Transverse colon (tissue), 4 donors: ENCODE measurements around the gene GPN2. TPM values are rescaled to one million over a fixed set of nuclear protein-coding genes. Genes with fewer than 3 reads are reported as not detected.
A peak's percentile ranks its signal among the peaks of the same experiment; 100 is the strongest.

Source experiments
- DNase-seq: peaks from one replicate; pipeline ENCODE4 v3.0.0-alpha.2; 2019
- H3K27ac ChIP-seq, 4 donors: fragments of 200-600 bp; sonication (generic); 2 replicates each; pipeline ENCODE4 v1.5.1; 2016 to 2018; ENCODE audit warnings: inconsistent platforms in 4 of 4
- H3K27me3 ChIP-seq: fragments of 200-600 bp; sonication (generic); 2 replicates; pipeline ENCODE4 v1.5.1; 2017; ENCODE audit warnings: inconsistent platforms
- H3K36me3 ChIP-seq, 4 donors: fragments of 200-600 bp; sonication (generic); 2 replicates each; pipeline ENCODE4 v1.5.1; 2017 to 2019; ENCODE audit warnings: inconsistent platforms in 4 of 4
- H3K4me1 ChIP-seq, 4 donors: fragments of 200-600 bp; sonication (generic); 2 replicates each; pipeline ENCODE4 v1.5.1; 2017 to 2020; ENCODE audit warnings: inconsistent platforms in 4 of 4
- H3K4me3 ChIP-seq, 4 donors: fragments of 200-600 bp; sonication (generic); 1 replicate in 1 of 4; 2 replicates in 3 of 4; pipeline versions ENCODE4 v1.5.1 to v1.6.1; 2017 to 2019; ENCODE audit warnings: inconsistent platforms in 4 of 4
- H3K9me3 ChIP-seq, 2 donors: fragments of 200-600 bp; sonication (generic); 2 replicates each; pipeline ENCODE4 v1.5.1; 2017 to 2019; ENCODE audit warnings: inconsistent platforms in 2 of 2
- EP300 ChIP-seq: sonication (generic); formaldehyde crosslinking; IDR thresholded peaks from one replicate; pipeline ENCODE4 v1.6.1; 2017; ENCODE audit warnings: antibody characterized with exemption, low read depth
- POLR2A ChIP-seq: fragments of 450-650 bp; IDR thresholded peaks from one replicate; pipeline ENCODE4 v1.6.1; 2016; ENCODE audit warnings: antibody characterized with exemption, mild to moderate bottlenecking, moderate library complexity
- POLR2AphosphoS5 ChIP-seq, 3 donors: sonication (generic); formaldehyde crosslinking; IDR thresholded peaks; one replicate each; pipeline ENCODE4 v1.6.1; 2016; ENCODE audit warnings: antibody characterized with exemption in 3 of 3
- WGBS, 2 donors: methylation state at CpG; one replicate each; pipeline ENCODE4 v1.1.5; 2018; ENCODE audit warnings: low coverage in 1 of 2; 5-methylcytosine and 5-hydroxymethylcytosine counted together
- in situ Hi-C, 4 donors: fragments of 200-750 bp; cut with MboI; loops; one replicate each; pipeline versions ENCODE4 v1.15.0 to v1.15.1; 2017; ENCODE audit warnings: low sequenced_read_pairs in 3 of 4, low pct_ligation_motif_present in 1 of 4, low pct_unique_long_range_greater_than_20kb in 1 of 4
- intact Hi-C: fragments of 100-400 bp; cut with DNase I; formaldehyde crosslinking; loops from one replicate; pipeline ENCODE4 v1.15.1; 2023; ENCODE audit warnings: low total_unique reads
- total RNA-seq, 4 donors: library from RNA; depleted of rRNA; stranded (reverse); fragments of >200 nt; gene quantifications; one replicate each; pipeline ENCODE4 v1.1.0, GENCODE V29; 2016
- TF ChIP-seq, protein P1 (sequence below), 5 experiments: fragments of 200-600 bp in 3 of 5; fragments of 450-650 bp in 2 of 5; sonication (generic) in 3 of 5; IDR thresholded peaks; 1 replicate in 2 of 5; 2 replicates in 3 of 5; pipeline ENCODE4 v1.5.1; 2016 to 2017; ENCODE audit warnings: antibody characterized with exemption in 5 of 5, inconsistent platforms in 3 of 5, mild to moderate bottlenecking in 2 of 5, moderate library complexity in 1 of 5

GPN2 gene
- total RNA-seq, 4 donors from 2014 or later: 14.7 to 75.2 (median 28.7) TPM

DNA sequence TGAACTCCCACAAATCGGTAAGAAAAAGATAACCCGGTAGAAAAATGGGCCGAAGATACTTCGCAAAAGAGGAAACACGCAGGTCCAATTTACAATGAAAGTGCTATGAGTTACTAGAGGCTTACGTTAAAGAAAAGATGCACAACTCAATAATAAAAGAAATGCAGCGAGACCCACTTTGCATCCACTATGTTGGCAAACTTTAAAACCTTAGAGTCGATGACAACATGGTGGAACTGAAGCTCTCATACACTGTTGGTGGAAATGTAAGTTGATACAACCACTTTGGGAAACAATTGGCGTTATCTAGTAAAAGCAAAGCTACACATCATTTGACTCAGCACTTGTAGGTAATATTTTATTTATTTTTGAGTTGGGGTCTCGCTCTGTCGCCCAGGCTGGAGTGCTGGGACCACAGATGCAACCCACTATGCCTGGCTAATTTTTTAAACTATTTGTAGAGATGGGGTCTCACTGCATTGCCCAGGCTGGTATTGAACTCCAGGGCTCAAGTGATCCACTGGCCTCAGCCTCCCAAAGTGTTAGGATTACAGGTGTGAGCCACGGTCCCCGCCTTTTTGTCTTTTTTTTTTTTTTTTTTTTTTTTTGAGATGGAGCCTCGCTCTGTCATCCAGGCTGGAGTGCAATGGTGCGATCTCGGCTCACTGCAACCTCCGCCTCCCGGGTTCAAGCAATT is 10.9 kb upstream of the GPN2 start:
- WGBS, 2 donors: 61 to 73% methylated on average over 11 to 17 of the region's 18 CpGs
- Histone ChIP-seq H3K27ac (peak overlapping the region; percentile 85 to 90 (median 89)), H3K27me3 (no peaks in the 10 kb centered on the region), H3K4me1 (peaks cover 8 to 27% (median 19%) of the 10 kb centered on the region in 4 donors), H3K36me3 (peaks cover 0 to 8% (median 2%) of the 10 kb centered on the region in 4 donors), H3K9me3 (no peaks in the 10 kb centered on the region), H3K4me3 (peak overlapping the region; percentile 62 to 96 (median 71))
- in situ Hi-C loops: no loop called here
- intact Hi-C loops: no loop called here
- TF ChIP-seq POLR2AphosphoS5 (IDR thresholded peaks at IDR 0.05) (no peak), EP300 (no peak), POLR2A (no peak)
- TF ChIP-seq, protein P1, sequence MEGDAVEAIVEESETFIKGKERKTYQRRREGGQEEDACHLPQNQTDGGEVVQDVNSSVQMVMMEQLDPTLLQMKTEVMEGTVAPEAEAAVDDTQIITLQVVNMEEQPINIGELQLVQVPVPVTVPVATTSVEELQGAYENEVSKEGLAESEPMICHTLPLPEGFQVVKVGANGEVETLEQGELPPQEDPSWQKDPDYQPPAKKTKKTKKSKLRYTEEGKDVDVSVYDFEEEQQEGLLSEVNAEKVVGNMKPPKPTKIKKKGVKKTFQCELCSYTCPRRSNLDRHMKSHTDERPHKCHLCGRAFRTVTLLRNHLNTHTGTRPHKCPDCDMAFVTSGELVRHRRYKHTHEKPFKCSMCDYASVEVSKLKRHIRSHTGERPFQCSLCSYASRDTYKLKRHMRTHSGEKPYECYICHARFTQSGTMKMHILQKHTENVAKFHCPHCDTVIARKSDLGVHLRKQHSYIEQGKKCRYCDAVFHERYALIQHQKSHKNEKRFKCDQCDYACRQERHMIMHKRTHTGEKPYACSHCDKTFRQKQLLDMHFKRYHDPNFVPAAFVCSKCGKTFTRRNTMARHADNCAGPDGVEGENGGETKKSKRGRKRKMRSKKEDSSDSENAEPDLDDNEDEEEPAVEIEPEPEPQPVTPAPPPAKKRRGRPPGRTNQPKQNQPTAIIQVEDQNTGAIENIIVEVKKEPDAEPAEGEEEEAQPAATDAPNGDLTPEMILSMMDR (IDR thresholded peaks at IDR 0.05): no peak
- no peak for DNase-seq

GRCh38 chr1:26900001-26900814 is 10.1 kb upstream of the GPN2 start, which contains the start of gene GPATCH3:
Gene GPATCH3, minus strand, starts transcription at chr1:26900467. Its CDS starts 25 bp downstream, at chr1:26900442.
- H3K4me3 ChIP-seq: peak within 1 kb of the TSS; percentile 62 to 96 (median 71)
- in situ Hi-C loops: no loop called here
- WGBS, 2 donors: 0 to 1% methylated on average over 2 to 48 of the region's 50 CpGs
- TF ChIP-seq EP300 (no peak), POLR2AphosphoS5 (IDR thresholded peaks at IDR 0.05) (peak; percentile 75 to 88 (median 80)), POLR2A (peak; percentile 79)
- TF ChIP-seq, protein P1 (IDR thresholded peaks at IDR 0.05): no peak
- intact Hi-C loops: no loop called here
- no peaks in the 10 kb centered on the region for H3K27me3 ChIP-seq
- H3K36me3 ChIP-seq: peaks cover 0 to 8% (median 4%) of the 10 kb centered on the region in 4 donors
- H3K27ac ChIP-seq: peak within 1 kb of the TSS; percentile 85 to 90 (median 89)
- no peaks in the 10 kb centered on the region for H3K9me3 ChIP-seq
- H3K4me1 ChIP-seq: peaks cover 8 to 23% (median 19%) of the 10 kb centered on the region in 4 donors
- DNase-seq: peak; percentile 93

DNA sequence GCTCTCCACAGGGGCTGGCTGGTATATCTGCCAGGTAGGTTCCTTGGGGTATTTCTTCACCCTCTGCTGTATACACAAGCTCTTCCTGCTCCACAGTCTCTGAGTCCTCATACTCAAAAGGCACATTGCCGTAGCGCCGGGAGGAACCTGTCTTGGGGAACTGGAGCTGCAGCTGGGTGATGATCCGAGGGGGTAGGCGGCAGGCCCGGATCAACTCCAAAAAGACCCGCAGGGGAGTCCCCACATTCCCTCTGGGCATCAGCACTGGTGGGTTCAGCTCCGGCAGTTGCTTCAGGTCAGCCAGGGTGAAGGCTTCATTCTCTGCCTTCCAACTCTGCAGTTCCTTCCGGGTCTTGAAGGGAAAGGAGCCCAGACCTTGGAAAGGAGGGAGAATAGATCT is 7.3 kb upstream of the GPN2 start:
- H3K4me1 ChIP-seq: peaks cover 8 to 23% (median 19%) of the 10 kb centered on the region in 4 donors
- H3K27ac ChIP-seq: no peak overlapping the region
- no peaks in the 10 kb centered on the region for H3K27me3 ChIP-seq
- no peak for DNase-seq
- in situ Hi-C loops: loop anchor here in 1 of 4 donors (25.0 kb wide), 1 partner anchor 310 kb away; no protein-coding TSS in a partner anchor
- intact Hi-C loops: no loop called here
- WGBS, 2 donors: 97% methylated on average over 9 of the region's 9 CpGs; no CpG with 5 or more reads in 1 of the 2 donors
- H3K36me3 ChIP-seq: peaks cover 0 to 20% (median 6%) of the 10 kb centered on the region in 4 donors
- TF ChIP-seq EP300: no peak
- TF ChIP-seq, protein P1 (IDR thresholded peaks at IDR 0.05): no peak
- TF ChIP-seq POLR2AphosphoS5 (IDR thresholded peaks at IDR 0.05): no peak
- TF ChIP-seq POLR2A: no peak
- no peak overlapping the region for H3K4me3 ChIP-seq
- H3K9me3 ChIP-seq: no peaks in the 10 kb centered on the region

- H3K4me1 ChIP-seq: peaks cover 2 to 21% (median 17%) of the 10 kb centered on the region in 4 donors
- H3K36me3 ChIP-seq: peaks cover 0 to 25% (median 8%) of the 10 kb centered on the region in 4 donors
- in situ Hi-C loops: loop anchor here in 1 of 4 donors (25.0 kb wide), 1 partner anchor 307 kb away; no protein-coding TSS in a partner anchor
- intact Hi-C loops: no loop called here
- WGBS, 2 donors: 92 to 100% methylated on average over 2 to 13 of the region's 13 CpGs
- no peaks in the 10 kb centered on the region for H3K9me3 ChIP-seq
- TF ChIP-seq, protein P1 (IDR thresholded peaks at IDR 0.05): no peak
- TF ChIP-seq POLR2AphosphoS5 (IDR thresholded peaks at IDR 0.05): no peak
- TF ChIP-seq POLR2A: no peak
- TF ChIP-seq EP300: no peak
- no peak for DNase-seq
- no peaks in the 10 kb centered on the region for H3K27me3 ChIP-seq
- H3K27ac ChIP-seq: no peak overlapping the region
- no peak overlapping the region for H3K4me3 ChIP-seq
Measured at GRCh38 chr1:26894263-26894662, 4.2 kb upstream of the GPN2 start.
